H1 (cell line): Measurements from ENCODE around the gene TMEM181. TPM values are rescaled to one million over a fixed set of nuclear protein-coding genes. Genes with fewer than 3 reads are reported as not detected.

ENCODE experiments used
- CTCF ChIA-PET: fragments of 300-600 bp; sonication (Branson Sonifier 250); formaldehyde crosslinking; loops from one replicate; lab custom pipeline; 2021; ENCODE audit not compliant: partially characterized antibody; lab: Charles Lee
- POLR2A ChIA-PET: fragments of 300-600 bp; sonication (Branson Sonifier 250); formaldehyde crosslinking; loops from one replicate; lab custom pipeline; 2021; ENCODE audit warnings: inconsistent platforms; ENCODE audit not compliant: partially characterized antibody; lab: Charles Lee
- DNase-seq, 2 experiments: peaks; one replicate each; pipeline versions ENCODE4 v3.0.0 to v3.0.0-alpha.2; 2010 to 2022; ENCODE audit warnings: low spot score in 2 of 2, low read depth in 1 of 2, mixed read lengths in 1 of 2
- FAIRE-seq: peaks from 2 replicates; lab custom pipeline; 2011; peaks lifted over from hg19 to GRCh38; lab: Jason Lieb, UNC
- H2AFZ ChIP-seq: 2 replicates; pipeline ENCODE4 v1.8.1; 2012; ENCODE audit warnings: low read length, inconsistent platforms
- H2AK5ac ChIP-seq: 2 replicates; pipeline ENCODE4 v1.6.1; 2013; ENCODE audit warnings: low read depth, low read length
- H2BK120ac ChIP-seq: replicated peaks from 2 replicates; pipeline ENCODE3; 2013; ENCODE audit warnings: low read depth, low read length, inconsistent platforms
- H2BK12ac ChIP-seq: 2 replicates; pipeline ENCODE4 v1.6.1; 2013; ENCODE audit warnings: low read depth, low read length
- H2BK15ac ChIP-seq: 2 replicates; pipeline ENCODE4 v1.6.1; 2013; ENCODE audit warnings: low read length
- H2BK20ac ChIP-seq: 2 replicates; pipeline ENCODE4 v1.6.1; 2013; ENCODE audit warnings: low read length
- H2BK5ac ChIP-seq: 2 replicates; pipeline ENCODE4 v1.6.1; 2013; ENCODE audit warnings: low read depth, low read length
- H3K14ac ChIP-seq: 2 replicates; pipeline ENCODE4 v1.6.1; 2013; ENCODE audit warnings: inconsistent platforms; ENCODE audit not compliant: insufficient read length
- H3K18ac ChIP-seq: 2 replicates; pipeline ENCODE4 v1.6.1; 2013; ENCODE audit warnings: low read length; ENCODE audit errors: extremely low read depth
- H3K23ac ChIP-seq: 2 replicates; pipeline ENCODE4 v1.6.1; 2013; ENCODE audit warnings: inconsistent platforms; ENCODE audit not compliant: insufficient read length
- H3K23me2 ChIP-seq: 2 replicates; pipeline ENCODE4 v1.6.1; 2013; ENCODE audit warnings: low read depth, low read length
- H3K27ac ChIP-seq: 2 replicates; pipeline ENCODE4 v1.6.1; 2011; ENCODE audit warnings: low read depth, low read length, inconsistent platforms
- H3K27me3 ChIP-seq, 4 experiments: replicated peaks in 1 of 4; 1 replicate in 1 of 4; 2 replicates in 3 of 4; pipeline versions ENCODE4 v1.6.1 to v1.8.1; 2011 to 2013; ENCODE audit warnings: low read length in 3 of 4, mild to moderate bottlenecking in 3 of 4, inconsistent platforms in 2 of 4, mixed read lengths in 2 of 4, moderate library complexity in 1 of 4; ENCODE audit not compliant: control insufficient read depth in 3 of 4, insufficient read depth in 3 of 4; ENCODE audit errors: extremely low read depth in 1 of 4
- H3K36me3 ChIP-seq, 4 experiments: 2 replicates each; pipeline versions ENCODE4 v1.6.1 to v1.8.1; 2011 to 2013; ENCODE audit warnings: mild to moderate bottlenecking in 4 of 4, low read length in 3 of 4, moderate library complexity in 2 of 4, control low read depth in 1 of 4, inconsistent platforms in 1 of 4; ENCODE audit not compliant: insufficient read depth in 4 of 4, control insufficient read depth in 2 of 4
- H3K4ac ChIP-seq: replicated peaks from 2 replicates; pipeline ENCODE3; 2013; ENCODE audit warnings: low read length, low read depth, mixed read lengths, inconsistent platforms; ENCODE audit not compliant: insufficient read length
- H3K4me1 ChIP-seq, 4 experiments: replicated peaks in 1 of 4; 1 replicate in 1 of 4; 2 replicates in 3 of 4; pipeline versions ENCODE4 v1.6.1 to v1.8.1; 2011 to 2013; ENCODE audit warnings: low read length in 3 of 4, inconsistent platforms in 2 of 4, mixed read lengths in 1 of 4; ENCODE audit not compliant: insufficient read depth in 4 of 4, control insufficient read depth in 3 of 4
- H3K4me2 ChIP-seq, 2 experiments: 2 replicates each; pipeline versions ENCODE4 v1.6.1 to v1.8.1; 2011 to 2013; ENCODE audit warnings: low read depth in 2 of 2, low read length in 2 of 2, control low read depth in 1 of 2, inconsistent platforms in 1 of 2, mild to moderate bottlenecking in 1 of 2; ENCODE audit not compliant: insufficient read depth in 1 of 2
- H3K4me3 ChIP-seq, 4 experiments: fragments of 200-600, 300-600 bp in 1 of 4; sonication (generic), shearing (Covaris generic), sonication (Bioruptor Twin) in 1 of 4; 2 replicates each; pipeline versions ENCODE4 v1.5.1 to v1.8.1; 2011 to 2016; ENCODE audit warnings: low read length in 4 of 4, low read depth in 3 of 4, control low read depth in 2 of 4, inconsistent platforms in 2 of 4, mild to moderate bottlenecking in 2 of 4, mixed read lengths in 1 of 4, moderate library complexity in 1 of 4; ENCODE audit not compliant: insufficient read depth in 2 of 4; ENCODE audit errors: extremely low read depth in 1 of 4
- H3K56ac ChIP-seq: replicated peaks from 2 replicates; pipeline ENCODE3; 2013; ENCODE audit warnings: low read depth, mild to moderate bottlenecking, mixed read lengths, low read length, inconsistent platforms; ENCODE audit not compliant: insufficient read length
- H3K79me1 ChIP-seq: 2 replicates; pipeline ENCODE4 v1.6.1; 2013; ENCODE audit warnings: low read depth, low read length, control low read depth
- H3K79me2 ChIP-seq, 2 experiments: 2 replicates each; pipeline versions ENCODE4 v1.6.1 to v1.8.1; 2012 to 2013; ENCODE audit warnings: low read length in 2 of 2, mild to moderate bottlenecking in 2 of 2, inconsistent platforms in 1 of 2; ENCODE audit not compliant: insufficient read depth in 2 of 2, control insufficient read depth in 1 of 2
- H3K9ac ChIP-seq, 4 experiments: replicated peaks in 1 of 4; 1 replicate in 1 of 4; 2 replicates in 3 of 4; pipeline versions ENCODE4 v1.6.1 to v1.8.1; 2011 to 2013; ENCODE audit warnings: low read depth in 3 of 4, low read length in 3 of 4, control low read depth in 2 of 4, mild to moderate bottlenecking in 2 of 4, moderate library complexity in 2 of 4, inconsistent platforms in 1 of 4; ENCODE audit errors: extremely low read depth in 1 of 4
- H3K9me3 ChIP-seq, 2 experiments: 2 replicates each; pipeline versions ENCODE4 v1.6.1 to v1.8.1; 2012 to 2013; ENCODE audit warnings: mild to moderate bottlenecking in 2 of 2, moderate library complexity in 2 of 2, control low read depth in 1 of 2, inconsistent platforms in 1 of 2, low read depth in 1 of 2, low read length in 1 of 2, mixed read lengths in 1 of 2; ENCODE audit not compliant: insufficient read depth in 2 of 2
- H4K20me1 ChIP-seq, 2 experiments: replicated peaks in 1 of 2; 2 replicates each; pipeline versions ENCODE3 to v1.8.1; 2011 to 2013; ENCODE audit warnings: inconsistent platforms in 2 of 2, low read length in 2 of 2, mild to moderate bottlenecking in 1 of 2; ENCODE audit not compliant: insufficient read depth in 2 of 2, control insufficient read depth in 1 of 2
- H4K5ac ChIP-seq: 2 replicates; pipeline ENCODE4 v1.6.1; 2013; ENCODE audit warnings: low read length, low read depth, mixed read lengths, inconsistent platforms; ENCODE audit not compliant: insufficient read length
- H4K8ac ChIP-seq: 2 replicates; pipeline ENCODE4 v1.8.0; 2013; ENCODE audit warnings: mild to moderate bottlenecking, moderate library complexity, low read length, inconsistent platforms; ENCODE audit not compliant: insufficient read depth; ENCODE audit errors: extremely low read depth
- H4K91ac ChIP-seq: replicated peaks from 2 replicates; pipeline ENCODE3; 2013; ENCODE audit warnings: low read length, mixed read lengths, inconsistent platforms; ENCODE audit not compliant: insufficient read length
- BACH1 ChIP-seq: IDR thresholded peaks from 2 replicates; pipeline ENCODE4 v1.6.1; 2012; ENCODE audit warnings: low read length, improper control_type of control experiment
- CBX5 ChIP-seq: fragments of 300-800, 300-1000 bp; sonication (generic); IDR thresholded peaks from 2 replicates; pipeline ENCODE4 v1.7.1; 2016; ENCODE audit warnings: antibody characterized with exemption, low read length, low read depth
- CBX8 ChIP-seq: fragments of 300-800, 300-1000 bp; sonication (generic); IDR thresholded peaks from 2 replicates; pipeline ENCODE4 v1.7.1; 2016; ENCODE audit warnings: low read depth, low read length, borderline replicate concordance
- E2F6 ChIP-seq: IDR thresholded peaks from 2 replicates; pipeline ENCODE4 v1.6.1; 2012; ENCODE audit warnings: inconsistent platforms
- EZH2 ChIP-seq: fragments of 200-600 bp; sonication (generic); IDR thresholded peaks from 2 replicates; pipeline ENCODE4 v1.7.1; 2012; ENCODE audit warnings: low read depth, mild to moderate bottlenecking, moderate library complexity, low read length, inconsistent platforms; ENCODE audit not compliant: severe bottlenecking
- SAP30 ChIP-seq: fragments of 300-600 bp; sonication (generic); IDR thresholded peaks from 2 replicates; pipeline ENCODE4 v1.7.1; 2012; ENCODE audit warnings: low read length, moderate library complexity, mild to moderate bottlenecking, inconsistent platforms; ENCODE audit not compliant: insufficient read depth, insufficient replicate concordance
- TAF7 ChIP-seq: optimal IDR thresholded peaks from 2 replicates; pipeline ENCODE3; 2011; ENCODE audit warnings: low read depth, mild to moderate bottlenecking, inconsistent platforms, low read length, moderate library complexity, borderline replicate concordance
- TBP ChIP-seq: IDR thresholded peaks from 2 replicates; pipeline ENCODE4 v1.6.1; 2011; ENCODE audit warnings: low read depth, low read length, improper control_type of control experiment
- USF2 ChIP-seq: IDR thresholded peaks from 2 replicates; pipeline ENCODE4 v1.6.1; 2011; ENCODE audit warnings: low read length, improper control_type of control experiment
- WGBS, 2 experiments: shearing (Covaris generic) in 1 of 2; methylation state at CpG; one replicate each; pipeline versions ENCODE4 v1.1.6 to v1.1.7; 2013 to 2015; ENCODE audit warnings: low lambda C conversion rate in 2 of 2, mixed read lengths in 2 of 2, inconsistent platforms in 1 of 2, low coverage in 1 of 2, missing lambda C conversion rate in 1 of 2; ENCODE audit not compliant: insufficient replicate concordance in 2 of 2, insufficient coverage in 1 of 2, insufficient read length in 1 of 2; ENCODE audit errors: extremely low coverage in 1 of 2, missing lambda C conversion rate in 1 of 2; 5-methylcytosine and 5-hydroxymethylcytosine counted together
- polyA plus RNA-seq, 7 experiments: library from polyadenylated mRNA; depleted of rRNA in 3 of 7; stranded (reverse) in 5 of 7; unstranded in 2 of 7; fragments of >200 nt in 5 of 7; fragments of 200-250 nt in 2 of 7; gene quantifications; 1 replicate in 5 of 7; 2 replicates in 1 of 7; 4 replicates in 1 of 7; pipeline versions ENCODE4 v1.2.1 to v1.2.3, GENCODE V29; 2011 to 2013; ENCODE audit warnings: missing spikeins in 2 of 7, mixed read lengths in 2 of 7
- total RNA-seq: library from RNA; stranded (reverse); fragmentation: NEBNext Ultra II Directional; extraction: Animal tissue kit (Norgen Biotek cat#: 25700); gene quantifications from 2 replicates; pipeline ENCODE4 v1.2.1, GENCODE V29; 2021

The TMEM181 gene
- total and polyA plus RNA-seq, 2 of the 8 experiments (the other 6 are each of a cell fraction or from before 2014, with no cell fraction given): 8.6 to 19.0 TPM

- H3K9me3 ChIP-seq: no peaks in the 10 kb centered on the region
- no peaks in the 10 kb centered on the region for H3K79me2 ChIP-seq
- H4K91ac ChIP-seq: no peak overlapping the region
- peaks cover 2% of the 10 kb centered on the region for H3K79me1 ChIP-seq
- H3K36me3 ChIP-seq: peaks cover 2 to 45% (median 27%) of the 10 kb centered on the region in 4 experiments; a peak in 7 of 8 replicates
- H3K27me3 ChIP-seq: no peaks in the 10 kb centered on the region
- no peak overlapping the region for H2AFZ ChIP-seq
- H2BK20ac ChIP-seq: no peak overlapping the region
- H3K27ac ChIP-seq: no peak overlapping the region
- H4K5ac ChIP-seq: no peak overlapping the region
- H3K4me3 ChIP-seq: no peak overlapping the region
- no peak overlapping the region for H2BK5ac ChIP-seq
- DNase-seq: no peak
- H3K23me2 ChIP-seq: peaks cover 6% of the 10 kb centered on the region; the same call in 1 of the 2 replicates
- H3K18ac ChIP-seq: no peak overlapping the region
- H4K8ac ChIP-seq: no peak overlapping the region
- no peak overlapping the region for H3K4ac ChIP-seq
- peaks cover 0 to 12% of the 10 kb centered on the region in 2 experiments for H4K20me1 ChIP-seq
- ChIA-PET POLR2A (interaction anchor here (0.5 to 2.0 kb wide), 5 partner anchors 9 to 242 kb away, joined by 3 to 6 read pairs (median 3); partner anchors contain the start of gene DYNLT1), CTCF (interaction anchor here (0.6 to 3.1 kb wide), 11 partner anchors 8 to 425 kb away, joined by 3 to 10 read pairs (median 4); no protein-coding TSS in a partner anchor)
- no peak overlapping the region for H3K56ac ChIP-seq
- H3K4me2 ChIP-seq: no peak overlapping the region
- H2AK5ac ChIP-seq: no peak overlapping the region
- WGBS, 2 experiments: 89% methylated on average over 17 of the region's 19 CpGs; no CpG with 5 or more reads in 1 of the 2 experiments
- H3K14ac ChIP-seq: no peak overlapping the region
- FAIRE-seq: no peak
- H2BK12ac ChIP-seq: no peak overlapping the region
- no peak overlapping the region for H3K9ac ChIP-seq
- H2BK15ac ChIP-seq: no peak overlapping the region
- no peak overlapping the region for H2BK120ac ChIP-seq
- H3K23ac ChIP-seq: no peak overlapping the region
- peaks cover 0 to 7% (median 0%) of the 10 kb centered on the region in 4 experiments; a peak in 3 of 7 replicates for H3K4me1 ChIP-seq
- TF ChIP-seq EZH2: no peak
- TF ChIP-seq E2F6: no peak
- no peak for TF ChIP-seq CBX5
- no peak for TF ChIP-seq BACH1
- no peak for TF ChIP-seq USF2
- TF ChIP-seq TBP: no peak
- TF ChIP-seq TAF7: no peak
- TF ChIP-seq SAP30: no peak
- no peak for TF ChIP-seq CBX8
These were observed 71.2 kb downstream of the TMEM181 start for GRCh38 chr6:158630938-158631616.
